ENCODE measurements around the gene PGLYRP3.

- TF ChIP-seq, protein P1, sequence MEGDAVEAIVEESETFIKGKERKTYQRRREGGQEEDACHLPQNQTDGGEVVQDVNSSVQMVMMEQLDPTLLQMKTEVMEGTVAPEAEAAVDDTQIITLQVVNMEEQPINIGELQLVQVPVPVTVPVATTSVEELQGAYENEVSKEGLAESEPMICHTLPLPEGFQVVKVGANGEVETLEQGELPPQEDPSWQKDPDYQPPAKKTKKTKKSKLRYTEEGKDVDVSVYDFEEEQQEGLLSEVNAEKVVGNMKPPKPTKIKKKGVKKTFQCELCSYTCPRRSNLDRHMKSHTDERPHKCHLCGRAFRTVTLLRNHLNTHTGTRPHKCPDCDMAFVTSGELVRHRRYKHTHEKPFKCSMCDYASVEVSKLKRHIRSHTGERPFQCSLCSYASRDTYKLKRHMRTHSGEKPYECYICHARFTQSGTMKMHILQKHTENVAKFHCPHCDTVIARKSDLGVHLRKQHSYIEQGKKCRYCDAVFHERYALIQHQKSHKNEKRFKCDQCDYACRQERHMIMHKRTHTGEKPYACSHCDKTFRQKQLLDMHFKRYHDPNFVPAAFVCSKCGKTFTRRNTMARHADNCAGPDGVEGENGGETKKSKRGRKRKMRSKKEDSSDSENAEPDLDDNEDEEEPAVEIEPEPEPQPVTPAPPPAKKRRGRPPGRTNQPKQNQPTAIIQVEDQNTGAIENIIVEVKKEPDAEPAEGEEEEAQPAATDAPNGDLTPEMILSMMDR (IDR thresholded peaks at IDR 0.05), result no peak
- no peak for TF ChIP-seq POLR2A (IDR thresholded peaks at IDR 0.05)
Measured at GRCh38 chr1:153259387-153259786, 53.4 kb downstream of the PGLYRP3 start, which contains the start of gene LORICRIN.
